SKM-1 (cell line): Measurements from ENCODE around the gene PARD6A.
"Not testable (repeated sequence)": the region's sequence is repeated elsewhere in the genome, so short reads cannot be mapped to it uniquely, and the experiment has no call there.

Experiments used
- DNase-seq: peaks from one replicate; lab custom pipeline; 2025; ENCODE audit not compliant: unreplicated experiment; lab: John Stamatoyannopoulos, UW

PARD6A gene

DNA sequence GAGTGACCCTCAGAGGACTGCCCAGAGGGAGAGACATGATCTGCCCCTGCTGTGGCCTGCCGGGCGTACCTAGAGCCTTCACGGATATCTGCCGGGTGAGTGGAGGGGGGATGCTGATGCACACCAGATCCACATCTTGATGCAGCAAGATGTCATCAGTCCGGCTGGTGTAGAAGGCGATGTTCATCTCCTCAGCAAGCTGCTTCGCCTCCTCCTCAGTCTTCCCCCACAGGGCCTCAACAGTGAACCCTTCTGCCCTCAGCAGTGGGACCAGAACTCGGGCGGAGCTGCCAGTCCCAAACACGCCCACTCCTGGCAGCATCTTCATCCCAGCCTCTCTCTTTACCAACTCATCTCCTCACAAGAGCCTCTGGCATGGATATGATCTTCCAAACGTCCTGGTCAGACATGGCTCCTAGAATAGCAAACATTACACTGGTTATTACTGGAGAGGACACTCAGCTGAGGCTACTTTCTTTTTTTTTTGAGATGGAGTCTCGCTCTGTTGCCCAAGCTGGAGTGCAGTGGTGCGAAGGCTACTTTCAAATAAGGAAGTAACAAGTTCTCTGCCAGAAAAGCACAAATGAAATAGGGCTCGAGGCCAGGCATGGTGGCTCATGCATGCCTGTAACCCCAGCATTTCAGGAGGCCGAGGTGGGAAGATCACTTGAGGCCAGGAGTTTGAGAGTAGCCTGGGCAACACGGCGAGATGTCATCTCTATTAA is 24.8 kb downstream of the PARD6A start:
- DNase-seq: no peak

DNA sequence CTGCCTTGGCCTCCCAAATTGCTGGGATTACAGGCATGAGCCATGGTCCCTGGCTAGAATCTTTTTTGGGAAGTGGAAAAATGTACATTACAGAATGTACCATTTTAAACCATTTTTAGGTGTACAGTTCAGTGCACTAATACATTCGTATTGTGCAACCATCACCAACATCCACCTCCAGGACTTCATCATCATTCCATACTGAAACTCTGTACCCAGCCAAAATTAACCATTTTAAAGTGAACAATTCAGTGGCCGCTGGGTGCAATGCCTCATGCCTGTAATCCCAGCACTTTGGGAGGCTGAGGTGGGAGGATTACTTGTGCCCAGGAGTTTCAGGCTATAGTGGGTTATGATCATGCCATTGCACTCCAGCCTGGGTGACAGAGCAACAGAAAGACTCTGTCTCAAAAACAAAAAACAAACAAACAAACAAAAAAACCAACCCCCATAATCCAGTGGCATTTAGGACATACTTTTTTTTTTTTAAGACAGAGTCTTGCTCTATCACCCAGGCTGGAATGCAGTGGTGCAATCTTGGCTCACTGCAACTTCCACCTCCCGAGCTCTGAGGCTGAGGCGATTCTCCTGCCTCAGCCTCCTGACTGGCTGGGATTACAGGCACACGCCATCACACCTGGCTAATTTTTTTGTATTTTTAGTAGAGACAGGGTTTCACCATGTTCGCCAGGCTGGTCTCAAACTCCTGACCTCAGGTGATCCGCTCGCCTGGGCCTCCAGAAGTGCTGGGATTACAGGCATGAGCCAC is 32.9 kb downstream of the PARD6A start:
- DNase-seq: not testable (repeated sequence)

DNA sequence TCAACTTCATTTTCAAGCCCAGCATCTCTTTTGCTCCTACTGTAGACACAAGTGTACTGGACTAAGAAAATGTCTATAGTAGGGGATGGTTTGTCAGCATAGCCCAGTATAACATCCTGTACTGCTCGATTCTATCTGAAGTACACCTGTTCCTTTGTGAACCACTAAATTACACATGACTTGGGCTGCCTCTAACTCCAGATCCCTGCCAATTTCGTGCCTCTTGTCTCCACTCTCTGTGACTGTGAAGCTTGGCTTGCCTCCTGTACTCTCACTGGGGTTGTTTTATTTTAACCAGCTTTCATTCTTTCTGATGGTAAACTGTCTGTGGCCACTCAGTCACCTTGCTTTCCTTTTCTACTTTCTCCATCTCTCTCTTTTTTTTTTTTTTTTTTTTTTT is 33.9 kb downstream of the PARD6A start:
- DNase-seq: no peak

DNA sequence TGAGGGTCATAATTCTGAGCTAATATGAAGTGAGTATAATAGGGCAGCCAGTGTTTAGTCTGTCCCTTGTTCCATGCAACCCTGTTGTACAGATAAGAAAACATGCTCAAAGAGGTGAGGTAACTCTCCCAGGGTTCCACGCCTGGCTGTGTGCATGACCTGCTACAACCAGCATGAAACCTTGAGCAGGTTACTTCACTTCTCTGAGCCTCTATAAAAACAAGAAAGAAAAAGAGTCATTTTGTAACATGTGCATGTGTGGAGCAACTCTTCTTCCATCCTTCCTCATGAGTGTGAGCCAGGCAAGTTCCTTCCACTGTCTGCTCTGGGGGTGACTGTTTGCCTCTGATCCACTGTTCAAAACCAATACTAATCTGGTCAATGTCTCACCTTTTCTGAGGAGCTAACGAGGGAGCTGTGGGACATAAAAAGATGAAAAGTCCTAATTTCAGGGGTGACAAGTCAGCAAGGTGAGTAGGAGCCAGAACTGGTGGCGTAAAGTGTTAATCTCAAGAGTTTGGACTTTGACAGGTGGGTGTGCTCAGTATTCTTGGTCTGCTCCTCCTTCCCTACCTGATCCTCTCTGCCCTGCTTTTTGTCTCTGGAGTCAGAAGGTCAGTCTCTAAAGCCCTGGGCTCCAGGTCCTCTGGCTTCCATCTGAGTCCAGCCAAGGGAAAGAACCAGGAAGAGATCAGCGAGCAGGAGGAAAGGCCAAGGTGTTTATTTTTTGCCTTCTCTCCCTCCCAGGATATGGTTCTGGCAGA is 36.8 kb downstream of the PARD6A start:
- peak; percentile 84 for DNase-seq

DNA sequence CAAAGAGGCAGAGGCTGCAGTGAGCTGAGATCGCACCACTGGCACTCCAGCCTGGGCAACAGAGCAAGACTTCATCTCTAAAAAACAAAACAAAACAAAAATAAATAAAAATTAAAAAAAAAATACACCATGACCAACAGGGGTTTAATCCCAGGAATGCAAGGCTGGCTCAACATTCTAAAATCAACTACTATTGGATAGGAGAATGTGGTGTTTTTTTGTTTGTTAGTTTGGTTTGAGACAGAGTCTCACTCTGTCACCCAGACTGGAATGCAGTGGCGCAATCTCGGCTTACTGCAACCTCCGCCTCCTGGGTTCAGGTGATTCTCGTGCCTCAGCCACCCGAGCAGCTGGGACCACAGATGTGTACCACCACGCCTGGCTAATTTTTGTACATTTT is 38.5 kb downstream of the PARD6A start:
- no peak for DNase-seq

DNA sequence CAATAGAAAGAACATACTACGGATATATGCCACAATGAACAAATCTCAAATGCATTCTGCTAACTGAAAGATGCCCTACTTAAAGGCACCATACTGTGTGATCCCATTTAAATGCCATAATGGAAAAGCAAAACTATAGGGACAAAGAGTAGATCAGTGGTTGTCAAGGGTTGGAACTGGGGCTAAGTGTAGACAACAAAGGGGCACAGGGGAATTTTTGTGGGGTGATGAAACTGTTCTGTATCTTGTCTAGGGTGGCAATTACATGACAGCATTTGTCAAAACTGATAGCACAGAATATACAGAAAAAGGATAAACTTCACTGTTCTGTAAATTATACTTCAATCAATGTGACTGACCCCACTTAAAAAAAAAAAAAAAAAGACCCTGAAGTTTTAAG is 40.7 kb downstream of the PARD6A start:
- DNase-seq: no peak

DNA sequence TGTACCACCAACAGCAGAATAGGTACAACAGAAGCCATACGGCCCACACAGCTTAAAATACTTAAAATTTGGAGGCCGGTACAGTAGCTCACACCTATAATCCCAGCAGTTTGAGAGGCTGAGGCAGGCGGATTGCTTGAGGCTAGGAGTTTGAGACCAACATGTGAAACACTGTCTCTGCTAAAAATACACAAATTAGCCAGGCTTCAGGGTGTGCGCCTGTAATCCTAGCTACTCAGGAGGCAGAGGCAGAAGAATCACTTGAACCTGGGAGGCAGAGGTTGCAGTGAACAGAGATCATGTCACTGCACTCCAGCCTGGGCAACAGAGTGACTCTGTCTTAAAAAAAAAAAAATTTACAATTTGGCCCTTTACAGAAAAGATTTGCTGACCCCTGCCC is 41.4 kb downstream of the PARD6A start:
- DNase-seq: no peak

DNA sequence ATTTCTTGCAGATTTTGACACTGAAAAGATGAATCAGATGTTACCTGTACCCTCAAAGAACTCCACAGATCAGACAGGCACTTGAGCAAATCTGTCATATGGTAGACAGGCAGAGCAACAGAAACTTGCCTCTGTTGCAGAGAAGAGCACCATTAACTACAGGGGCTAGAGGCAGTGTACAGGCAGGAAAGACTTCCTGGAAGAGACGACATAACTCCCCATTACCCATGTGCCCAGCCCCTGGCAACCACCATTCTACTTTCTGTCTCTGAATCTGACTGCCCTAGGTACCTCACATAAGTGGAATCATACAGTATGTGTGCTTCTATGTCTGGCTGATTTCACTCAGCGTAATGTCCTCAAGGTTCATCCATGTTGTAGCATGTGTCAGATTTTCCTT is 42.9 kb downstream of the PARD6A start:
- no peak for DNase-seq

DNA sequence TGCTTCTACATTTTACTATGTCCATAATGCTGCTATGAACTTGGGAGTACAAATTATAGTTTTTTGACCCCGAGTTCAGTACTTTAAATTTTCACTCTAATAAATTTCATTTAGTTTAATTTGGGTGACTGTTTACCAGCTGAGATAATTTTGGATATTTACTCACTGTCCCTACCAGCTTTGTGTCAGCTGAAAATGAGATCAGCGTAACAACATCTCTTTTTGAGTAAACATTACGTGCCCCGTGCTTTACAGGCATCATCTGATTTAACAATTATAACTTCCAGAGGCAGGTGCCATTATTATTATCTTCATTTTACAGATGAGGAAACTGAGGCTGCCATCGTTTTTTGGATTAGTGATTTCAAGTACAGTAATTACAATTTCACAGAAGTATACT is 43.4 kb downstream of the PARD6A start:
- DNase-seq: no peak

DNA sequence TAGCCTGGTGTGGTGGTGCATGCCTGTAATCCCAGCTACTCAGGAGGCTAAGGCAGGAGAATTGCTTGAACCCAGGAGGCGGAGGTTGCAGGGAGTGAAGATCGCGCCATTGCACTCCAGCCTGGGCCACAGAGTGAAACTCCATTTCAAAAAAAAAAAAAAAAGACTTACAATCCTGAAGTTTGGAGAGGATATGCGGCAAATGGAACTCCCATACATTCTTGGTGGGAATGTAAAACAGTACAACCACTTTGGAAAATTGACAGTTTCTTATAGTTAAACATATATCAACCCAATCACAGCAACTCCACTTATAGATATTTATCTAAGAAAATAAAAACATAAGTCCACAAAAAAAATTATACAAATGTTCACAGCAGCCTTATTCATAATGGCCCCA is 46.5 kb downstream of the PARD6A start:
- DNase-seq: no peak

DNA sequence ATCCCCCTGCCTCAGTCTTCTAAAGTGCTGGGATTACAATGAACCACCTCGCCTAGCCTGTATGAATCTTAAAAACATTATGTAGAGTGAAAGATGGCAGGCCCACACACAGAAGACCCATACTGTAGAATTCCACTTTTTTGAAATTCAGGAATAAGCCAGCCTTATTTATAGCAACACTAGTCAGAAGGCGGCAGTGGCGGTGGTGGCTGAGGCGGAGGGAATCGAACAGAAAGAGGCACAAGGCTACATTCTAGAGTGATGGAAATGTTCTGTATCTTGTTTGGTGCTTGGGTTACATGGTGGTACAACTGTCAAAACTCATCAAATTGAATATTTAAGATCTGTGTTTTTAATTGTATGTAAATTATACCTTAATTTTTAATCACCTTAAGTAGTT is 47.0 kb downstream of the PARD6A start:
- no peak for DNase-seq

DNA sequence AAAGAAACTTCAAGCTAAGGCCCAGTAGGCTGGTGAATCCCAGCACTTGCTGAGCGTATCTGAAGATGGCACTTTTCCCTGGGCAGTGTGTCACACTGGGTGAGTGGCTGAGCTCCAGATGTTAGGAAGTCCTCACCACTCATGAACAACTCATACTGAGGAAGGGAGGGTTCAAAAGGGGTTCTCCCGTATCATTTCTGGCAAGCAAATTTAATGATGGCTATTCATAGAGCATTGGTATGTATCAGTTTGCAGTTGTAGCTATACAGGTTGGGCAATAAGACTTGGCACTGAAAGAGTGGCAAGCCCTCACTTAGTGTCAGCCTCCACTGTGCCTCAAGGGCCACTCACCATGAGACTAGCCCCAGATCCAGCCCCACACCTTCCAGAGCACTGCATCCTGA is 47.6 kb downstream of the PARD6A start:
- DNase-seq: no peak

DNA sequence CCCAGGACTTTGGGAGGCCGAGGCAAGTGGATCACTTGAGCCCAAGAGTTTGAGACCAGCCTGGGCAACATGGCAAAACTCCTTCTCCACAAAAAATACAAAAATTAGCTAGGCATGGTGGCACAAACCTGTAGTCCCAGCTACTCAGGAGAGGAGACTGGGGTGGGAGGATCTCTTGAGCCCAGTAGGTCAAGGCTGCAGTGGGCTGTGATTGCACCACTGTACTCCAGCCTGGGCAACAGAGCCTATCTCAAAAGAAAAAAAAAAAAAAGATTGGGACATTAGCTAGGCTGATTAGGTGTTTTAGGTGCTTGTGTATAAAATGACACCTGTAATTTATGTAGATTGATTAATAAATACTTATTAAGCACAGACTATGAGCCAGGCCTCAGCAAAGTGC is 48.3 kb downstream of the PARD6A start:
- DNase-seq: no peak

DNA sequence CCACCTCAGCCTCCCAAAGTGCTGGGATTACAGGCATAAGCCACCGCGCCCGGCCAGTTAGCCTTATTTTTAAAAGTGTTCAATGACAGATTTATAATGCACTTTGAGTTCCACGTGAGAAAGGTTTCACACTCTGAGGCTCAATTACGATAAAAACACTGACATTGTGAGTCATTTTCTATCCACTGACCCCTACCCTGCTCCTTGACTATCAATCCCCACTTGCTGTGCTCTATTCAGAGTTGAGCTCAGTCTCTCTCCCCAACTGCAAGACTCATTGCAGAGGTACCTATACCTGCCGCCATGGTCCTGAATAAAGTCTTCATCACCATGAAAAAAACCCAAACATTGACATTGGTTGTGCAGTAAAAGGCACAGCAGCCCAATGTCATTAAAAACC is 49.8 kb downstream of the PARD6A start:
- DNase-seq: no peak
